Measurements from ENCODE around the gene SOX4.
"Not testable (repeated sequence)": the region's sequence is repeated elsewhere in the genome, so short reads cannot be mapped to it uniquely, and the experiment has no call there.

The SOX4 gene

GRCh38 chr6:21593412-21593926, at the start of gene SOX4 (continued):
- TF ChIP-seq ZBTB8A (tag by site-specific recombination; IDR thresholded peaks at IDR 0.05) (peak; percentile 53; the same call in 1 of the 2 replicates), SALL2 (tag by site-specific recombination; IDR thresholded peaks at IDR 0.05; ENCODE audit: borderline replicate concordance) (no peak), HOXC10 (CRISPR knock-in tag; IDR thresholded peaks at IDR 0.05) (no peak), ZNF174 (tag by site-specific recombination; IDR thresholded peaks at IDR 0.05) (no peak), ZBTB48 (tag by site-specific recombination; IDR thresholded peaks at IDR 0.05) (no peak), ZNF335 (tag by site-specific recombination; conservative IDR thresholded peaks at IDR 0.05) (peak; percentile 35), ZNF48 (tag by site-specific recombination; IDR thresholded peaks at IDR 0.05) (no peak), ZNF140 (tag by site-specific recombination; IDR thresholded peaks at IDR 0.05) (no peak), ZNF202 (tag by site-specific recombination; IDR thresholded peaks at IDR 0.05; ENCODE audit: borderline replicate concordance) (no peak), ZNF324 (tag by site-specific recombination; IDR thresholded peaks at IDR 0.05) (no peak), ZNF518A (tag by site-specific recombination; conservative IDR thresholded peaks at IDR 0.05; ENCODE audit: low read depth) (no peak), ZFP41 (tag by site-specific recombination; IDR thresholded peaks at IDR 0.05; ENCODE audit: borderline replicate concordance) (no peak), ZNF629 (tag by site-specific recombination; IDR thresholded peaks at IDR 0.05) (peak; percentile 54; the same call in 1 of the 2 replicates), ZNF621 (tag by site-specific recombination; IDR thresholded peaks at IDR 0.05) (no peak), ZNF354C (tag by site-specific recombination; IDR thresholded peaks at IDR 0.05; ENCODE audit: borderline replicate concordance, low read depth) (no peak), YY1 (tag by site-specific recombination; IDR thresholded peaks at IDR 0.05) (no peak; the same call in 1 of the 2 replicates), ZNF169 (tag by site-specific recombination; IDR thresholded peaks at IDR 0.05) (no peak)
- TF ChIP-seq, protein P1, sequence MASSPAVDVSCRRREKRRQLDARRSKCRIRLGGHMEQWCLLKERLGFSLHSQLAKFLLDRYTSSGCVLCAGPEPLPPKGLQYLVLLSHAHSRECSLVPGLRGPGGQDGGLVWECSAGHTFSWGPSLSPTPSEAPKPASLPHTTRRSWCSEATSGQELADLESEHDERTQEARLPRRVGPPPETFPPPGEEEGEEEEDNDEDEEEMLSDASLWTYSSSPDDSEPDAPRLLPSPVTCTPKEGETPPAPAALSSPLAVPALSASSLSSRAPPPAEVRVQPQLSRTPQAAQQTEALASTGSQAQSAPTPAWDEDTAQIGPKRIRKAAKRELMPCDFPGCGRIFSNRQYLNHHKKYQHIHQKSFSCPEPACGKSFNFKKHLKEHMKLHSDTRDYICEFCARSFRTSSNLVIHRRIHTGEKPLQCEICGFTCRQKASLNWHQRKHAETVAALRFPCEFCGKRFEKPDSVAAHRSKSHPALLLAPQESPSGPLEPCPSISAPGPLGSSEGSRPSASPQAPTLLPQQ (tag by site-specific recombination; IDR thresholded peaks at IDR 0.05): peak; percentile 99
- TF ChIP-seq, protein P2, sequence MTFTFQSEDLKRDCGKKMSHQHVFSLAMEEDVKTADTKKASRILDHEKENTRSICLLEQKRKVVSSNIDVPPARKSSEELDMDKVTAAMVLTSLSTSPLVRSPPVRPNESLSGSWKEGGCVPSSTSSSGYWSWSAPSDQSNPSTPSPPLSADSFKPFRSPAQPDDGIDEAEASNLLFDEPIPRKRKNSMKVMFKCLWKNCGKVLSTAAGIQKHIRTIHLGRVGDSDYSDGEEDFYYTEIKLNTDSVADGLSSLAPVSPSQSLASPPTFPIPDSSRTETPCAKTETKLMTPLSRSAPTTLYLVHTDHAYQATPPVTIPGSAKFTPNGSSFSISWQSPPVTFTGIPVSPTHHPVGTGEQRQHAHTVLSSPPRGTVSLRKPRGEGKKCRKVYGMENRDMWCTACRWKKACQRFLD (tag by site-specific recombination; IDR thresholded peaks at IDR 0.05): no peak
- TF ChIP-seq, protein P3, sequence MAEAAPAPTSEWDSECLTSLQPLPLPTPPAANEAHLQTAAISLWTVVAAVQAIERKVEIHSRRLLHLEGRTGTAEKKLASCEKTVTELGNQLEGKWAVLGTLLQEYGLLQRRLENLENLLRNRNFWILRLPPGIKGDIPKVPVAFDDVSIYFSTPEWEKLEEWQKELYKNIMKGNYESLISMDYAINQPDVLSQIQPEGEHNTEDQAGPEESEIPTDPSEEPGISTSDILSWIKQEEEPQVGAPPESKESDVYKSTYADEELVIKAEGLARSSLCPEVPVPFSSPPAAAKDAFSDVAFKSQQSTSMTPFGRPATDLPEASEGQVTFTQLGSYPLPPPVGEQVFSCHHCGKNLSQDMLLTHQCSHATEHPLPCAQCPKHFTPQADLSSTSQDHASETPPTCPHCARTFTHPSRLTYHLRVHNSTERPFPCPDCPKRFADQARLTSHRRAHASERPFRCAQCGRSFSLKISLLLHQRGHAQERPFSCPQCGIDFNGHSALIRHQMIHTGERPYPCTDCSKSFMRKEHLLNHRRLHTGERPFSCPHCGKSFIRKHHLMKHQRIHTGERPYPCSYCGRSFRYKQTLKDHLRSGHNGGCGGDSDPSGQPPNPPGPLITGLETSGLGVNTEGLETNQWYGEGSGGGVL (tag by site-specific recombination; IDR thresholded peaks at IDR 0.05): no peak

- H3K27ac ChIP-seq (ENCODE audit: extremely low read depth, low read depth, low read length); POLR2A ChIA-PET; H3K36me3 ChIP-seq (ENCODE audit: control insufficient read depth in 2 of 2, insufficient read depth in 1 of 2, low read length in 2 of 2); H3K4me3 ChIP-seq (ENCODE audit: low read depth, low read length); H3K4me1 ChIP-seq (ENCODE audit: control insufficient read depth, insufficient read depth, low read length); H3K9me3 ChIP-seq (ENCODE audit: control insufficient read depth, insufficient read depth, low read depth, low read length): not testable (repeated sequence)
- CTCF ChIA-PET: interaction anchor here (0.7 kb wide), 1 partner anchor 36 kb away, joined by 4 read pairs; no protein-coding TSS in a partner anchor
Observed at GRCh38 chr6:21552286-21552685, 41.3 kb upstream of the SOX4 start.
